DND-41 (cell line): Measurements from ENCODE around the gene RNF25.

Experiments
- ATAC-seq: fragments of 200-7000 bp; cut with Tn5 transposase; 3 replicates; pipeline ENCODE4 v1.9.1; 2021; ENCODE audit warnings: low read depth; ENCODE audit not compliant: insufficient read depth
- DNase-seq: peaks from one replicate; pipeline ENCODE4 v3.0.0-alpha.2; 2020
- H2AFZ ChIP-seq: 2 replicates; pipeline ENCODE4 v1.6.0; 2012; ENCODE audit warnings: low read depth, low read length
- H3K27ac ChIP-seq: 2 replicates; pipeline ENCODE4 v1.5.1; 2012; ENCODE audit warnings: low read length, inconsistent platforms
- H3K27me3 ChIP-seq: fragments of 200-600 bp; sonication (generic); 2 replicates; pipeline ENCODE4 v1.6.0; 2012; ENCODE audit warnings: low read length, mild to moderate bottlenecking, inconsistent platforms; ENCODE audit not compliant: insufficient read depth, poor library complexity
- H3K36me3 ChIP-seq: 2 replicates; pipeline ENCODE4 v1.5.1; 2012; ENCODE audit warnings: low read length, inconsistent platforms; ENCODE audit not compliant: insufficient read depth
- H3K4me1 ChIP-seq: 2 replicates; pipeline ENCODE4 v1.5.1; 2012; ENCODE audit warnings: mild to moderate bottlenecking, low read length; ENCODE audit not compliant: insufficient read depth
- H3K4me2 ChIP-seq: 2 replicates; pipeline ENCODE4 v1.6.0; 2012; ENCODE audit warnings: mild to moderate bottlenecking, moderate library complexity, low read length, inconsistent platforms; ENCODE audit not compliant: insufficient read depth
- H3K4me3 ChIP-seq, 2 experiments: fragments of 200-600 bp in 1 of 2; shearing (Covaris generic) in 1 of 2; 2 replicates each; pipeline ENCODE4 v1.5.1; 2012 to 2016; ENCODE audit warnings: inconsistent platforms in 2 of 2, low read length in 2 of 2, mild to moderate bottlenecking in 2 of 2, low read depth in 1 of 2, moderate library complexity in 1 of 2
- H3K79me2 ChIP-seq: 2 replicates; pipeline ENCODE4 v1.6.0; 2012; ENCODE audit warnings: low read length, inconsistent platforms; ENCODE audit not compliant: insufficient read depth
- H3K9ac ChIP-seq: 2 replicates; pipeline ENCODE4 v1.6.0; 2012; ENCODE audit warnings: low read depth, mild to moderate bottlenecking, inconsistent platforms, low read length, moderate library complexity
- H3K9me3 ChIP-seq: 2 replicates; pipeline ENCODE4 v1.5.1; 2012; ENCODE audit warnings: low read length, moderate library complexity, mild to moderate bottlenecking, inconsistent platforms; ENCODE audit not compliant: insufficient read depth, severe bottlenecking
- H4K20me1 ChIP-seq: 2 replicates; pipeline ENCODE4 v1.6.0; 2012; ENCODE audit warnings: low read length; ENCODE audit not compliant: insufficient read depth
- CTCF ChIP-seq: IDR thresholded peaks from 2 replicates; pipeline ENCODE4 v1.5.1; 2012; ENCODE audit warnings: borderline replicate concordance, low read length, moderate library complexity, mild to moderate bottlenecking; ENCODE audit not compliant: poor library complexity, severe bottlenecking; ENCODE audit errors: extremely low read depth
- EZH2 ChIP-seq: IDR thresholded peaks from 3 replicates; pipeline ENCODE4 v1.6.1; 2012; ENCODE audit warnings: borderline replicate concordance, low read depth, mild to moderate bottlenecking, moderate library complexity, low read length, inconsistent platforms; ENCODE audit not compliant: severe bottlenecking

The RNF25 gene

DNA sequence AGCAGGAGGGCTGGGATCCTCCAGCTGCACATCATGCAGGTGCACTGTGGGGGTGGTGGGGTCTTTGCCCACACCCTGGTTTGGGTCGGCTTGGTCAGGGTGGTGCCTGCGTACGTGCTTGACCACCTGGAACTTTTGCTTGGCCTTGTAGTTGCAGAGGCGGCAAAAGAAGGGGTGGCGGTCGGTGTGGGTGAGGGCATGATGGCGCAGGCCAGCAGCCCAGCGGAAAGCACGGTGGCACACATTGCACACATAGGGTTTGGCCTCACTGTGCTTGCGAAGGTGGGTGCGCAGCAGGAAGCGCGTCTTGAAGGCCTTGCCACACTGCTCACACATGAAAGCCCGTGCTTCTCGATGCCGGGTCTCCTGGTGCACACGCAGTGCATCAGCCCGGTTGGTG lies 33.4 kb downstream of the RNF25 start:
- Histone ChIP-seq H3K9me3 (no peaks in the 10 kb centered on the region), H3K4me1 (no peaks in the 10 kb centered on the region), H3K79me2 (no peaks in the 10 kb centered on the region), H3K27me3 (no peaks in the 10 kb centered on the region), H3K9ac (no peak overlapping the region), H3K4me2 (no peak overlapping the region), H3K36me3 (peaks cover 84% of the 10 kb centered on the region), H2AFZ (no peak overlapping the region), H4K20me1 (no peaks in the 10 kb centered on the region), H3K4me3 (no peak overlapping the region), H3K27ac (no peak overlapping the region)
- TF ChIP-seq CTCF (no peak), EZH2 (no peak)
- no peak for ATAC-seq
- DNase-seq: no peak

- H4K20me1 ChIP-seq: no peaks in the 10 kb centered on the region
- H3K9ac ChIP-seq: no peak overlapping the region
- H3K79me2 ChIP-seq: no peaks in the 10 kb centered on the region
- H3K4me2 ChIP-seq: no peak overlapping the region
- no peak overlapping the region for H3K4me3 ChIP-seq
- DNase-seq (no peak), ATAC-seq (no peak)
- H2AFZ ChIP-seq: no peak overlapping the region
- no peaks in the 10 kb centered on the region for H3K4me1 ChIP-seq
- no peaks in the 10 kb centered on the region for H3K9me3 ChIP-seq
- TF ChIP-seq CTCF (no peak), EZH2 (no peak)
- no peak overlapping the region for H3K27ac ChIP-seq
- H3K27me3 ChIP-seq: no peaks in the 10 kb centered on the region
- peaks cover 64% of the 10 kb centered on the region for H3K36me3 ChIP-seq
These were observed 36.1 kb downstream of the RNF25 start for GRCh38 chr2:218635719-218636118.

DNA sequence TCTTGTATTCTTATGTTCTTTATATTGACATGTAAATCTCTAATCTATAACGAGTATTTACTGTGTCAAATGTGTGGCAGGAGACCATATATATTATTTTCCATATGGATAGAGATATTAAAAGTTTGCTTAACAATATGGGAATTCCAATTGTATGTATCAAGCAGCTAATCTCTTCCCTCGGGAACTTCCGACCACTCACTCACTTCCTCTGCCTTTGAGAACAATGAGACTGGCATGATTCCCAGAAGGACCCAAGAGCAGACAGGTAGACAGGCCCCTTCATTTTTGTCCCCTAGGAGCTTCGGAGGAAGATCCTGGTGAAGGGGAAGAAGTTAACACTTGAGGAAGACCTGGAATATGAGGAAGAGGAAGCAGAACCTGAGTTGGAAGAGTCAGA lies 40.0 kb downstream of the RNF25 start:
- Histone ChIP-seq H3K4me3 (no peak overlapping the region), H3K36me3 (peaks cover 29% of the 10 kb centered on the region), H3K9me3 (no peaks in the 10 kb centered on the region), H4K20me1 (no peaks in the 10 kb centered on the region), H3K79me2 (no peaks in the 10 kb centered on the region), H3K9ac (no peak overlapping the region), H3K4me1 (no peaks in the 10 kb centered on the region), H3K4me2 (no peak overlapping the region), H3K27ac (no peak overlapping the region), H3K27me3 (no peaks in the 10 kb centered on the region), H2AFZ (no peak overlapping the region)
- TF ChIP-seq CTCF (no peak), EZH2 (no peak)
- no peak for DNase-seq
- ATAC-seq: no peak

- H3K4me3 ChIP-seq: no peak overlapping the region
- H3K9me3 ChIP-seq: no peaks in the 10 kb centered on the region
- no peaks in the 10 kb centered on the region for H3K79me2 ChIP-seq
- no peaks in the 10 kb centered on the region for H3K27me3 ChIP-seq
- no peaks in the 10 kb centered on the region for H3K4me1 ChIP-seq
- DNase-seq (no peak), ATAC-seq (no peak)
- no peaks in the 10 kb centered on the region for H3K36me3 ChIP-seq
- H3K27ac ChIP-seq: no peak overlapping the region
- no peak overlapping the region for H2AFZ ChIP-seq
- H4K20me1 ChIP-seq: no peaks in the 10 kb centered on the region
- no peak overlapping the region for H3K9ac ChIP-seq
- TF ChIP-seq CTCF (no peak), EZH2 (no peak)
- H3K4me2 ChIP-seq: no peak overlapping the region
These were observed 43.9 kb downstream of the RNF25 start for GRCh38 chr2:218627939-218628338.
